MM.1S (cell line): ENCODE measurements around the gene CACNA1I.

Experiments used
- CTCF ChIP-seq: fragments of 300-600 bp; sonication (generic); IDR thresholded peaks from 2 replicates; pipeline ENCODE4 v1.5.1; 2016; ENCODE audit warnings: antibody characterized with exemption, low read length, mixed read lengths
- EZH2 ChIP-seq: fragments of 300-600 bp; sonication (generic); optimal IDR thresholded peaks from 2 replicates; pipeline ENCODE3; 2017; ENCODE audit warnings: low read depth, mild to moderate bottlenecking, antibody characterized with exemption, low read length, mixed read lengths
- EZH2phosphoT487 ChIP-seq: fragments of 300-600 bp; sonication (generic); IDR thresholded peaks from 2 replicates; pipeline ENCODE4 v1.6.1; 2018; ENCODE audit warnings: antibody characterized with exemption, low read length

DNA sequence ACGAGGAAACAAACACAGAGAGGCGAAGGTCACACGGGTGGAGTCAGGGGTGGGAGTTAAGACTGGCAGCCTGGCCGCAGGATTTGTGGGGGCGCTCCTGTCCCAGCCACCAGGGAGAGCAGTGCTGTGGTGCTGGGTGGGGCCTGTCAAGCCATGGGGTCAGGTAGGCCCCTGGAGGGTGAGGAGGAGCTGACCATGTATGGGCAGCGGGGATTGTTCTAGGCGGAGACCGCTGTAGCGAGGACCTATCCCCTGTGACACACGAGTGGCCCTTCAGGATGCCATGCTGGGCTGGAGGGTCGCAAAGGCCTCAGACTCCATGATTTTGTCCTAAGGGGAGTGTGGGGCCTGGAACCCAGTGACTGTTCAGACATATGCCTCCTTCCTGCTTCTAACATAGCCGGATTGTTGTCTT, 36.5 kb upstream of the CACNA1I start:
- TF ChIP-seq CTCF: no peak
- TF ChIP-seq EZH2: no peak
- no peak for TF ChIP-seq EZH2phosphoT487
